ENCODE results near the gene C3orf49. TPM values are rescaled to one million over a fixed set of nuclear protein-coding genes. Genes with fewer than 3 reads are reported as not detected.

Gene C3orf49
- total RNA-seq, 1 donor from 2014 or later = not detected

GRCh38 chr3:63851287-63851686, 32.2 kb downstream of the C3orf49 start:
- DNase-seq = no peak

DNA sequence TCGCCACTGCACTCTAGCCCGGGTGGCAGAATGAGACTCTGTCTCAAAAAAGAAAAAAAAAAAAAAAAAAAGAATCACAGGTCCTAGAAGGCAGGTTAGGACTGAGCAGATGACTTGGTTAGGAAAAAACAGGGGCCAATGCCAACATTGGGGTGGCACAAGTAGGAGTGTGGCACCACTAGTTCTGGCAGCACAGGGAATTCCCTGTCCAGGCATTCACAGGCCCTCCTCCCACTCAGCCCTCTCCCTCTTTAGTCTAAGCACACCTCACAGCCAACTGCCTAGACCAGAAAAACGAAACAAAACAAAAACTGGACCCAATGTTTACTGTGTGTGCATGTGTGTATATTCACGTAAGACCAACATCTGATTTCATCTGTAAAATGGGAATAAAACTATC, 34.0 kb downstream of the C3orf49 start:
- no peak for DNase-seq

- no peak for DNase-seq
Measured at GRCh38 chr3:63855333-63855940, 36.3 kb downstream of the C3orf49 start.

- DNase-seq = no peak
Measured at GRCh38 chr3:63857311-63857710, 38.2 kb downstream of the C3orf49 start.

GRCh38 chr3:63860776-63861175, 41.7 kb downstream of the C3orf49 start:
- no peak for DNase-seq

DNA sequence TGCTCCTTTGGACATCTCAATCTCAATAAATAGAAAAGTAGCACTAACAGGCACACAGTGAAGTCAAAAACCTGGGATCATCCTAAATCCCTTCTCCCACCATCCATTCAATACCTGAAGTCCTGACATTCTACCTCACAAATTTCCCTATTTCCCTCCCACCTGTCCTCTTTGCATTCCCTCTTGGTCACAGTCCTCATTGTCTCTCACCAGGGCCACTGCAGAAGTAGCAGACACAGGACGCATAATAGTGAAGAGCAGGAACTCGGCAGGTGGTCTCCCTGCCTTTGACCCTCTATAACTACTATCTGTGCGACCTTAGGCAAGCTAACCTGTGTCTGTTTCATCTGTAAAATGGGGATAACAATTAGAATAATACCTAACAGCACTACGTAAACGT, 42.2 kb downstream of the C3orf49 start:
- DNase-seq = no peak

- no peak for DNase-seq
Measured at GRCh38 chr3:63862804-63863149, 43.7 kb downstream of the C3orf49 start.

DNA sequence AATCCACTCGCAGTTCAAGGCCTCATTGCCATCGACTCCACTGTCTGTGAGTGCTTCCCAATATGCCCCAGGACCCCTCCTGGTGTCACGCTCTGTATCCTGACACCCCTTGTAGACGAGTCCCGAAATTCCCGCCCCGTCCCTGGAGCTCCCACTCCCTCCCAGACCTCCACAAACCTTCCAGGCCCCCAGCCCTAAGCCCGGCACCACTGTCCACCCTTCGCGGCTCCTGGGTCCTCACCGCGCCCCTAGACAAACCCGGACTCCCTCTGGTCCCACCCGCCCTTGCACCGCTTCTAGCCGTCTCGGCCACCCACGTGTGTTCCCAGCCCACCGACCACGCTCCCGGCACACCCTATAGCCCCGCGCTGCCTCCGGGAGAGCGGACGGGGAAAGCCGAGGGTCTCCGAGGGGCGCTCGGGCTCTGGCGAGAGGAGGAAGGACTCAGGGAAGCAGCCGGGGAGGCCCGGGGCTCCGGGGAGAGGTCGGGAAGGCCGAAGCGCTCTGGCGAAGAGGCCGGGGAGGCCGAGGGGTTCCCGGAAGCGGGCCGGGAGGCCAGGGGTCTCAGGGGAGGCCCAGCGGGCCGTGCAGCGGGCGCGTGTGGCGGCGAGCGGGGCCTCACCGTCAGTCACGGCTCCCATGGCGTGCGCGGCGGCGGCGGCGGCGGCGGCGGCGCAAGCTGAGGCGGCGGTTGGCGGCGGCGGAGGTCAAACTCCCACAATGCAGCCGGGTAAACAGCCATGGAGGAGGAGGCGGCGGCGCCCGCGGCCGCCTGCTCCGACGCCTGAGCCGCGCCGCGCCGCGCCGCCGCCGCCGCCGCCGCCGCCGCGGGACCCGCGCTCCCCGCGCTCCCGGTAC, 44.3 kb downstream of the C3orf49 start, which contains the start of the genes ATXN7 and THOC7:
TSS of gene ATXN7 (plus strand) at position 718 of the 858 bp plus-strand sequence. CDS start 48,732 bp downstream, outside the sequence.
TSS of gene THOC7 (minus strand) at position 656 of the 858 bp plus-strand sequence. CDS start at position 641, 15 bp downstream.
- DNase-seq = no peak

DNA sequence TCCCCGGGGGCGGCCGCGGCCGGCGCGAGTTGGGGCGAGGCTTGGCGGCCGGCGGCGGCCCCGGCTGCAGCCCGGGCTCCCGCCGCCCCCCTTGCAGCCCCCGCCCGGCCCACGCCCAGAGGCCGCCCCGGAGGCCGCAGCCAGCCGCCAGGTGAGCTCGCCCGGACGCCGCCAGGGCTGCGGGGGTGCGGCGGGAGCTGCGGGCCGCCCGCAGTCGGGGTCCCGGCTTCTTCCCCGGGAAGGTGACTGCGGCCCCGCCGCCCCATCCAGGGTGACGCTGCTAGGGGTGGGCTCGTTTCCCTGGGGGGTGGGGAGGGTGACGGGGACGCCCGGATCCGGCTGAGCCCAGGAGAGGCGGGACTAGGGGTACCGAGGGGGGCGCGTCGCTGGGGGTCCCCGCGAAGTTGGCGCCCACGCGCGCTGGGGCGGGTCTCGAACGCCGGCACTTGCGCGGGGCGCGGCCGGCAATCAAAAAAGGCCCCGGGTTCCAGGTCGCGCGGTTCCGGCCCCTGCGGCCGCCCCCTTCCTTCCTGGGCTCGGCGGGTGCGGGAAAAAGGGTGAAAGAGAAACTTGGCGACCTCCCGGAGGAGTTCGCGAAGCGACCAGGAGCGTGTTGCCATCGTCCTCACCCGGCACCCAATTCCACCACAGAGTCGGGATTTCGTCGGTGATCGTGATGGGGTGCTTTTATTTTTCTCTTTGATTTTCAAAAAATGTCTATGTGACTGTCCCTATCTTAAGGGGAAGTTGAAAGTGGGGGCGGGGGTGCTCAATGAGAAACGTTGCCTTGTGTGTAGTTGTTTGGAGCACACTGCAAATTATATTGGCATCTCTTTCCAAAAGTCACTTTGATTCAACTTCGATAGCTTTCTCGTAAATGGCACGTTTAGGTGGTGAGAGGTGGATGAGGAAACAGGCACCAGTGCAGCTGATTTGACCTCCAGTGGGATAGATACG, 45.2 kb downstream of the C3orf49 start:
- DNase-seq = no peak

GRCh38 chr3:63864965-63865327, 45.8 kb downstream of the C3orf49 start:
- no peak for DNase-seq

DNA sequence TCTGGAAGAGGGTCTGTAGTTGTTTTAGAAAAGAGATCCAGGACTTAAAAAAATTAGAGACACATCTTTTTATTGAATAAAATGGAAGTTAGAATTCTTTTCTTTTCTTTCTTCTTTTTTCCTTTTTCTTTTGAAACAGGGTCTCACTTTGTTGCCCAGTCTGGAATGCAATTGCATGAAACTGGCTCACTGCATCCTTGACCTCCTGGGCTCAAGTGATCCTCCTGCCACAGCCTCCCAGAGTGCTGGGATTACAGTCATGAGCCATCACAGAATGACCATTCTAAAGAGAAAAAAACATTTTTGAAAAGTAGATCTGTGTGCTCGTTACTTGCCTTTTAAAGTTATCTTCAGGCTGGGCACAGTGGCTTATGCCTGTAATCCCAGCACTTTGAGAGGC, 48.1 kb downstream of the C3orf49 start:
- DNase-seq = no peak

DNA sequence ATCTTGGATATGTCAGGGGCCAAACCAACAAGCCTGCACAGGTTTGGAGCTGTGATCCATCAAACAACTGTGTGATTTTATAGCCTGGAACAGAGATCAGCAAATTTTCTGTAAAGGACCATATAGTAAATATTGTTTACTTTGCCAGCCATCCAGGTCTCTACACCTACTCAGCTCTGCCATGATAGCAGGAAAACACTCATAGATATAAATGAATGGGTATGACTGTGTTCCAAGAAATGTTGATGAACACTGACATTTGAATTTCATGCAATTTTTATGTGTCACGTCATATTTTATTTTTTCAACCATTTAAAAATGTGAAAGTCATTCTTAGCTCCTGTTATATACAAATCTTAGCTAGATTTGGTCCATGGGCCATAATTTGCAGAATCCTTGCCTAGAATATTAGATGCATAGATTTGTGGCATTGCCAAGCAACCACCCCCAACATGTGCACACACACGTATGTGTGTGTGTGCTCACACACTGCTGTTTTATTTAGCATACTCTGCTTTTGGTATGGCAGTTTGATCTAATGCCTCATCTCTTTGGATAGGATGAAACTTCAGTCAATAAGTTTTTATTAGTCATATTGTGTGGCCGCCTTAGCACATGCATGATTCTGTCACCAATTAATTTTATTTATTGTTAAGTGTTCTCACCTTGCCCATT, 51.0 kb downstream of the C3orf49 start:
- DNase-seq = no peak

- DNase-seq = no peak
Measured at GRCh38 chr3:63870615-63871005, 51.5 kb downstream of the C3orf49 start.

GRCh38 chr3:63872135-63872924, 53.2 kb downstream of the C3orf49 start:
- DNase-seq = no peak

DNA sequence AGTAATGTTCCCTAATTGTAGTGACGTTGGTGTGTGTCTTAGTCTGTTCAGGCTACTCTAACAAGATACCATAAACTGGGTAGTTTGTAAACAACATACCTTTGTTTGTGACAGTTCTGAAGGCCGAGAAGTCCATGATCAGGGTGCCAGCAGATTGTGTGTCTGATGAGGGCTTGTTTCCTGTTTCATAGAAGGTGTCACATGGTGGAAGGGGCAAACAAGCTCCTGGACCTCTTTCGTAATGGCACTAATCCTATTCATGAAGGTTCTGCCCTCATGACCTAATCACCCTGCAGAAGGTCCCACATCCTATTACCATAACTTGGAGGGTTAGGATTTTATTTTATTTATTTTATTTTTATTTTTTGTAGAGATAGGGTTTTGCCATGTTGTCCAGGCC, 55.7 kb downstream of the C3orf49 start:
- DNase-seq = no peak

DNA sequence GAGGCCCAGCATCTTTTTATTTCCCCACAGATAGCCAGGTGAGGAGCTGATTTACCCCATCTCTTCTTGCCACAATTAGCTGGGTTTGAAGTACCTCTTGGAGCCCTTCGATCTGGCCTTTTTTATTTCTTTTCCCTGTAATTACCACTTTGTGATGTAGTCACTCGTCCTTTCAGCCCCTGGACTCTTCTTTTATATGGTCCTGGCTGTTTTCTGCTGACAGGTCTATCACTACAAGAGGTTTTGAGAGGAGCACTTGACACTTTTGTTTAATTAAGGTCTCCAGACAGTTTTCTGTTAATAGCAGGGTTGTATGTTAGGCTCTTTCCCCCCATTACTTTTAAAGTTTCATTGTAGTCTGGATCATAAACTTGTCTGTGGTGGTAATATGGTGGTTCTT, 56.4 kb downstream of the C3orf49 start:
- no peak for DNase-seq

GRCh38 chr3:63876260-63876659, 57.2 kb downstream of the C3orf49 start:
- no peak for DNase-seq

GRCh38 chr3:63877737-63878393, 58.8 kb downstream of the C3orf49 start:
- DNase-seq = no peak

GRCh38 chr3:63878394-63879060, 59.4 kb downstream of the C3orf49 start:
- DNase-seq = no peak

DNA sequence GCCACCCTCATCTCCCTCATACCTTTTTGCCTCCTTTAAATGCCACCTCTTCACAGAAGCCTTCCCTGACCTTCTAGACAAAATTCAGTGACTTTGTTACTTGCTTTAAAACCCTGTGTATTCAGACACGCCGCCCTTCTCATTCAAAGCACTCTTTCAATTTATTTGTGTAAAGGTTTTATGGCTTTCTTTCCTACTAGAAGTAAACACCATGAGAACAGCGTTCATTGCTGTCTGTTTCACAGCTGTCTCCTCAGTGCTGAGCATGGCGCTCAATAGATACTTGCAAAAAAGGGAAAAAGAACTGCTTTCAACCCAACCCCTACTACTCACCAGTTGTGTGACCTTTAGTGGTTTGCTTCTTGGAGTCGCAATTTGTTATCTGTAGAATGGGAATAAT, 61.6 kb downstream of the C3orf49 start:
- no peak for DNase-seq

Data from skin of body (tissue), 2 donors.